Activated CD4-positive, alpha-beta T cell treated with anti-CD3 and anti-CD28 coated beads, Interleukin-10, Interleukin-2, amounts not matched to agents 100 ng/mL and 50 ng/mL, durations not matched to agents 16 hours and 8 hours (primary cell): ENCODE data around the gene HMCN1.
"Not testable (repeated sequence)": the region's sequence is repeated elsewhere in the genome, so short reads cannot be mapped to it uniquely, and the experiment has no call there.

Experiments
- DNase-seq: peaks from one replicate; pipeline ENCODE4 v3.0.0-alpha.2; 2020

HMCN1 gene

DNA sequence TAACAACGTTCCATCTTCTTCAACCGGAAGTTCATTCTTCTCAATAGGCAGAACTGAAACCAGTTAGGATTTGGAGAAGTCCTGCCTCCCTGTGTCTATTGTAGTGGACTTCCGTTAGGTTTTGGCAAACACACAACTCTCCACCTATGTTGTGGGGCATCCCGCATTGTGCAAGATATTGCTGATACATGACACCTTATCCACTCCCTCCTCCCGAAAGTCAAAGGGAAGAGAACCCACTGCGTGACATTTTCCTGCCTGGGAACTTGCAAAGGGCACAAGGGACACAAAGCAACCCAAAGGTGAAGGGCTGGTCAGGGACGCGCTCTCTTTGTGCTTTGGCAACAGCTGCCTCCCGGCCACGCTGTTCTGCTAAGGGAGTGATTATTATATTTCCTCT is 476.1 kb downstream of the HMCN1 start:
- DNase-seq: no peak

GRCh38 chr1:186211583-186211982 is 477.4 kb downstream of the HMCN1 start:
- not testable (repeated sequence) for DNase-seq

- peak; percentile 57 for DNase-seq
These were observed 478.5 kb downstream of the HMCN1 start for GRCh38 chr1:186212568-186213224.

DNA sequence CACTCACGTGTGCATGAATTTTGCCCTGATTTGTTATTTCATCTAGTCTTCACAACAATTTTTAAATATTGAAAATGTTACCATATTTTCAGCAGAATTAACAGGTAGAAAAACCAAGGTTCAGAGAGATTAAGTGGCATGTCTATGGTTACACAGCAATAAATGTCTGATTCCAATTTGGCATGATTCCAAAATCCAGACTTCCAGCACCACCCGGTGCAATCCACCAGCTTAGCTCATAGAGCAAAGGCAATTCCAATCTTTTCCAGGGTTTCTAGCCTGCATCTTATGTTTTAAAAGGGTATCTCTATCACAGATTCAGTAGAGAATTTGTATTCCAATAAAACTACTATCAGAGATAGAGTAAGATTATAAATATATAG is 479.0 kb downstream of the HMCN1 start:
- DNase-seq: no peak

DNA sequence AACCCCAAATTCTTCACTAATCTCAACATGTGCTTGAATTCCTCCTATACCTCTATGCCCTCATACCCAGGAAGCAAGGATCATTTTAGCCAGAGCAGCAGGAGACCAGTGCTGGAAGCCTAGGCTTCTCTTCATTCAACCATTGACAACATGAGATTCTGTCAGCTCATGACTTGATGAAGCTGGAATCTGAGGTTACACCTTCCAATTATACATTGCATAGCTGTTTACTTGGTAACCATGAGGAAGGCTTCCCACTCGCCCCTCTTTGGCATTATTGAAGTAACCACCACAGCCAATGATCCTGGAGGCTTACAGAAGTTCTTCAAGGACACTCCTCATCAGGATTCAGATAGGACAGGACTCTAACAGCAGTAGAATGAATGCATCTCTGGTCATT is 480.6 kb downstream of the HMCN1 start:
- no peak for DNase-seq

GRCh38 chr1:186215636-186216035 is 481.4 kb downstream of the HMCN1 start:
- DNase-seq: no peak

DNA sequence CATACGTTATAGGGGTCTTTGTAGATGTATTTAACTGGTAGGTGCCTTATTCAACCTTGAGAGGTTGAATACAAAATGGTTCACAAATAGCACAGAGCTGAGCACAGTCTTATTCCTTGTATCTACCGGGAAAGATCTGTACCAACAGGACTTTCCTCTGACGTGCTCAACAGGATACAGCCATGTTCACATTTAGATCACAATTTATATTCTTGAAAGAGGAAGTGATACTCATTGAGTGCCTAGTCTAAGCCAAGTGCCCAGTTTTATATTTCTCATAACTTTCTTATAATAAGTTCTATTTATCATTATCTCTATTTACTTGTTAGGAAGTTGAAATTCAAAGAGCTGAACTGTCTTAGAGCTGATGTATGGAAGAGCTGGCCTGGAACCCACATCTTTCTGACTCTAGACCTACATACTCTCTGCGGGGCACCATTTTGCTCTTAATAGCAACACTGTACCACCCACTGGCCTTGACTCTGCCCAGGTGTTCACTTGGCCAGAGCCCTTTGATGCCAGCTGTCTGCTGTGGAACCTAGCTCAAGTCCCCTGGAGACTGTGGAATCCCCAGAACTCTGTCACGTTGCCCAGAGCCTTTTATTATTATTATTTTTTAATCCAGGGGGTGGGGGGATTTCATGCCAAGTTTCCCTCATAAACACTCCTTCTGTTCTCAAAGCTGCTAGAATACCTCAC is 484.6 kb downstream of the HMCN1 start:
- DNase-seq: no peak

DNA sequence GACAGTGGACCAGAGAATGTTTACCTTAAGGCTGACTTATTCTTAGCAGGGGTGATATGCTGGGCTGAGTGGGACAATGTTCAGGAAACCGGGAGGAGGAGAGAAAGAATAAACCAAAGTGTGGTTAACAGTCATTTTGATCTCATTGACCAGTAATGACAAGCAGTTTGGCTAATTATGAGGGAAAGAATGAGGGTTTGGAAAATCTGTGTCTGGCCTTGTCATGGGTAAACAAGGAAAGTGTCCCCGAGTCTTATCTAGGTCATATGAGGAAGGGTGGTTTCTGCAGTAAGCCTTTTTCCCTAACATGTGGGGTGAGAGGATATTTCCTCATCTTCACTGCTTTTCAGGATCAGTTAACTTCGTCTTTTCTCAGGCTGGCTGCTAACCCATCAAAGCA is 485.9 kb downstream of the HMCN1 start:
- no peak for DNase-seq

DNA sequence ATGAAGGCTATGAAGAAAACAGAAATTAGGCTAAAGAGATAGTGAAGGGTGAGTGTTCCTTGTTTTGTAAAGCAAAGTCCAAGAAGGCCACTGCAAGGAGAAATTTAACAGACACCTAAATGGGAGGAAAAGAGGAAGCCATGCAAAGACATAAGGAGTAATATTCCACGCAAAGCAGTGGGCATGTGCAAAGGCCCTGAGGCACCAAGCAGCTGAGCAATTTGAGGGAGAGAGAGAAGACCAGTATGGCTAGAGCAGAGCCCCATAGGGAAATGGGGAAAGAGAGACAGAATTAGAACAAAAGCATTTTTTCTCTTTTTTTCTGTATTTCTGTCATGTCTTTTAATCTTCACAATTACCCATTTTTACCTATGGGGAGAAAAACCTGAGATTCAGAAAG is 486.7 kb downstream of the HMCN1 start:
- no peak for DNase-seq

DNA sequence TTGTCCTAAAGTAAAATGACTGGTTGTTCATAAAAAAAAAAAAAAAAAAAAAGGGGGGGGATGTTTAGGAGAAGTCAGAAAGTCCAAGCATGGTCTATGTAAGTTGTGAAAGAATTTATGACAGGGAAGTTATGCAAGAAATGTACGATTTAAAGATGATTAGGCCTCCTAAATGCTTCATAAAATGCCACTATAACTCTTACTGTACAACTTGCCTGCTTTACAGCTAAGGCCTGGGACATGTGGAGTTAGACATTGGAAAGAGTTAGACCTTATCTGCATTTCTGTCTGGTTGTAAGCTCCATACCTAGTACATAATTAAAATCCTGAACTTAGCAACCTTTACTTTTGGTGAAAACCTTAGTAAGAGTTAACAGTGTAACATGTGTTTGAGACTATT is 490.9 kb downstream of the HMCN1 start:
- DNase-seq: no peak

GRCh38 chr1:186228749-186229148 is 494.6 kb downstream of the HMCN1 start:
- DNase-seq: no peak

DNA sequence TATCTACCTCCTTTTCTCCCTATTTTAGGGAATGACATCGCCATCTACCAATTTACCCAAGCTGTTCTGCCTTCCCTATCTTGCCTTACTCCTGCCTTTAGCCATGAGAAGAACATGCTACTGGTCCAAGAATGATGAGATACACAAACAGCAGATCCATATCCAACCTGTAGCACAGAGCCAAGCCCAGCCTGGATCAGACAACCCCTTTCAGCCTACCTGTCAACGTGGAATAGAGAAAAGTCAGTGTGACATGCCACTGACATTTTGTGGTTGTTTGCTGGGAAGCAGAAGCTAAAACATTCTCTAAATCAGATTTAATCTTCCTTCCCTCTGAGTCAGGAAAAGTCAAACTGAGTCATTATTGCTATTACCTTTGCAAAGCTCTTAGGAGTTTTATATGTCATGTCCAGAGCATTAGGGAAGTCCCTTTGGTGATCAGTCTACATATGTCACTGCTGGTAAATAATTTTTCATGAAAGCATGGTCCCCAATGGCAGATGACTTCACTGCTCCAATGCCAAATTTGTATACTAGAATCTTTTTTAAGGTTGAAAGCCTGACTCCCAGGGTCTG is 497.8 kb downstream of the HMCN1 start:
- DNase-seq: no peak

DNA sequence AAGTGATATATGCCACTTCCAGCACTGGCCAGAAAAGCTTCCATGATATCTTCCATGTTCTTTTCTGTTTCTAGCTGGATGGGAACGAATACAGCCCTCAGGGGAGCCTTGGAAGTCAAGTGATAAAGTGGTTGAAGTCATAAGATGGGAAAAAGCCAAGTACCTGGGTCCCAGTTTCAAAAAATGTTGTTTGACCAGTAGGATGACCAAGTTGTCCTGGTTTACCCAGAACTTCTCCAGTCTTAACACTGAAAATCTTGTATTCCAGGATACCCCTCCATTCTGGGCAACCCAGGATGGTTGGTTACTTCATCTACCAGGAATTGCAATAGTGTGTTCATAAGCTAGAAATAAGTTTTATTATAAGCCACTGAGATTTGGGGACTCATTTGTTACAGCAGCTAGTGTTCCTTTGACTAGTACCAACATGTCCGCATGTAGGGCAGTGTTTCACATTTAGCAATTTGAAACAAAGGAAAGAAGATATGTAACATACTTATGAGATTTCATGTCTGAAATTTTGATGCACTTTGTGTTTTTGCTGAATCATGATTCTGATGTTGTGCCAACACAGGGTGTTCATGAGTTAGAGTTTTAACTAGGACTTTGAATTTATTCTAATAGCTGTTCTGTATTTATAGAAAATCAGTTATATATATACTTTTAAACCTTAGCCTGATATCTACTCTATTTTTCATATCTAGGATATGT is 500.9 kb downstream of the HMCN1 start:
- DNase-seq: no peak

DNA sequence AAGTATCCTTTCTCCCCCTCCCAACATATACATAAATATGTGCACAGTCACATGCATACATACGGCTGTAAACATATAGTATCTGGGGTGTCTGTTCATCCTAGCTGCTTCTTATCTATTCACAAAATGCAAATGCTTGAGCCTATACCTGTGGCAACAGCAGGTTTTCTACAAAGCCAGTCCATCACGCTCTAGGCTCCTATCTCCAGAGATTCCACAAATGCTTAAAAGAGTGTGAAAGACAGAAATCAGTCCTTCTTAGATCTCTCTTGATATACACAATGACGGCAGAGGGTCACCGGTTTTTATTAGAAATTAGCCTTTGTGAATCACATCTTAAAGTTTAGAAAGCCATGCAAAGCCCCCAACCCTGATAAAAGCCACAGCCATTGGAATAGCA is 501.5 kb downstream of the HMCN1 start:
- DNase-seq: no peak

DNA sequence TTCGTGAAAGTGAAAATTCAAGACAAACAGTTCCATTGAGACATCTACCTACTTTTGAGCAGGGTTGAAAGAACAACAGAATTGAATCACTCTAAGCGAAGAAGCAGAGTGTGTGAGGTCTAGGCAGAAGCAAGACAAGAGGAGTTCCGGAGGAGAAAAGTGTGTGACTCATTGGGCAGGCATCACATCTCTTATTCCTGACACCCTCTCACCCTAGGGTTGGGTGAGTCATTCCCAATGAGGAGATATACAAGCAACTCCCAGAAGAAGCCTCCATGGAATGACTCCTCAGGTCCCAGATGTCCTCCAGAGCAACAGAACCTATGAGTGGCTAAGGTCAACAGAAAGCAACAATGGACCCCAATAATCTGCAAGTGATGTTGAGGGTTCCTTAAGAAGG is 502.7 kb downstream of the HMCN1 start:
- no peak for DNase-seq

DNA sequence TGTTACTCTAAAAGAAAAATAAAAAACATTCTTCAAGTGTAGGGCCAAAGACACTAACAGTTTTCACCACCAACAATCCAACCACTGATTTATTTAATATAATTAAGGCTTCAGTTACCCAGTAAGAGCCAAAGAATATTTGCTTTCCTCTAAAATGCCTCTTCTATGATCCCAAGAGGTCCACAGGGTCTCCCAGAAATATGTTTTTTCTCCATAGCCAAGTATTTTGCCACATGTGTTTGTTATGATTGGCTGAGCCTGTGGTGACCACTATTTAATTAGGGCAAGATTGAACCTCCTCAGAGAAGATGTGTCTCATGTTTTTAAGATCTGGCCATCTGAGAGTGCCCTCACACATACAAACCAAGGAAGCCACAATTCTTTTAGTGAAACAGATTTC is 505.0 kb downstream of the HMCN1 start:
- DNase-seq: no peak

GRCh38 chr1:186240436-186240835 is 506.2 kb downstream of the HMCN1 start:
- no peak for DNase-seq
